Fibroblast of the aortic adventitia (primary cell): ENCODE results near the gene RIT1. TPM values are rescaled to one million over a fixed set of nuclear protein-coding genes. Genes with fewer than 3 reads are reported as not detected.

Experiments
- DNase-seq: peaks from one replicate; pipeline ENCODE4 v3.0.0-alpha.2; 2010; ENCODE audit warnings: low read depth
- H3K4me3 ChIP-seq: 2 replicates; pipeline ENCODE4 v1.5.1; 2011; ENCODE audit warnings: low read depth, mild to moderate bottlenecking, control low read depth, low read length, moderate library complexity
- total RNA-seq: library from RNA; depleted of rRNA; stranded (reverse); fragments of >200 nt; gene quantifications from 2 replicates; pipeline ENCODE4 v1.2.3, GENCODE V29; 2012; ENCODE audit warnings: low replicate concordance
- TF ChIP-seq, protein P1 (sequence below): IDR thresholded peaks from 2 replicates; pipeline ENCODE4 v1.5.1; 2011; ENCODE audit warnings: mild to moderate bottlenecking, low read length, control low read depth, inconsistent platforms; ENCODE audit not compliant: insufficient read depth

RIT1 gene
- total RNA-seq, 1 donor: 33.7 TPM

DNA sequence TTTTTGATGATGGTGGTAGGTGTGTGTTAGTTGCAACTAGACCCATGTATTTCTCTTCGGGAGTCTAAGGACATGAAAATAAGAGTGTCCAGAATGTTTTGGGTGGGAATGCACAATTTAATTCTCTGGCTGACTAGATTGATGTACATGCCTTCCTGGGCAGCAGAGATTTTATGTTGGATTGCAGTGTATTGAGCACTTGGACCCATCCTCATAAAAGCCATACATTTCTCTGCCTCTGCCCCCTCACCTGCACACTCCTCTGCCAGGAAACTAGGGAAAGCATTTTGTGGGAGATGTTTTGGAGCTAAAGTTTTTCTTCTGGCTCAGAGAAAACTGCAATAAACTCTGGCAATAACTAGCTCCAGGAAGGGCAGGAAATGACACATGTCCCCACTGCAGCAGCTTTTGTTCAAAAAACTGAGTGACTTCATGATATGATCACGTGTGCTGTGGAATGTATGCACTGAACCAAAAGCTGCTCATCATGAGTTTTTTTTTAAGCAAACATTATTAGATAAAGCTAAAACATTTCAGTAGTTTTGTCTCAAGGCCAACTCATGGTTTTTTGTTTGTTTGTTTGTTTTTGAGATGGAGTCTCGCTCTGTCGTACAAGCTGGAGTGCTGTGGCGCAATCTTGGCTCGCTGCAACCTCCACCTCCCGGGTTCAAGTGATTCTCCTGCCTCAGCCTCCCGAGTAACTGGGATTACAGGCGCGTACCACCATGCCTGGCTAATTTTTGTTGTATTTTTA is 17.6 kb downstream of the RIT1 start:
- TF ChIP-seq, protein P1, sequence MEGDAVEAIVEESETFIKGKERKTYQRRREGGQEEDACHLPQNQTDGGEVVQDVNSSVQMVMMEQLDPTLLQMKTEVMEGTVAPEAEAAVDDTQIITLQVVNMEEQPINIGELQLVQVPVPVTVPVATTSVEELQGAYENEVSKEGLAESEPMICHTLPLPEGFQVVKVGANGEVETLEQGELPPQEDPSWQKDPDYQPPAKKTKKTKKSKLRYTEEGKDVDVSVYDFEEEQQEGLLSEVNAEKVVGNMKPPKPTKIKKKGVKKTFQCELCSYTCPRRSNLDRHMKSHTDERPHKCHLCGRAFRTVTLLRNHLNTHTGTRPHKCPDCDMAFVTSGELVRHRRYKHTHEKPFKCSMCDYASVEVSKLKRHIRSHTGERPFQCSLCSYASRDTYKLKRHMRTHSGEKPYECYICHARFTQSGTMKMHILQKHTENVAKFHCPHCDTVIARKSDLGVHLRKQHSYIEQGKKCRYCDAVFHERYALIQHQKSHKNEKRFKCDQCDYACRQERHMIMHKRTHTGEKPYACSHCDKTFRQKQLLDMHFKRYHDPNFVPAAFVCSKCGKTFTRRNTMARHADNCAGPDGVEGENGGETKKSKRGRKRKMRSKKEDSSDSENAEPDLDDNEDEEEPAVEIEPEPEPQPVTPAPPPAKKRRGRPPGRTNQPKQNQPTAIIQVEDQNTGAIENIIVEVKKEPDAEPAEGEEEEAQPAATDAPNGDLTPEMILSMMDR: no peak
- no peak overlapping the region for H3K4me3 ChIP-seq
- peak; percentile 83 for DNase-seq

DNA sequence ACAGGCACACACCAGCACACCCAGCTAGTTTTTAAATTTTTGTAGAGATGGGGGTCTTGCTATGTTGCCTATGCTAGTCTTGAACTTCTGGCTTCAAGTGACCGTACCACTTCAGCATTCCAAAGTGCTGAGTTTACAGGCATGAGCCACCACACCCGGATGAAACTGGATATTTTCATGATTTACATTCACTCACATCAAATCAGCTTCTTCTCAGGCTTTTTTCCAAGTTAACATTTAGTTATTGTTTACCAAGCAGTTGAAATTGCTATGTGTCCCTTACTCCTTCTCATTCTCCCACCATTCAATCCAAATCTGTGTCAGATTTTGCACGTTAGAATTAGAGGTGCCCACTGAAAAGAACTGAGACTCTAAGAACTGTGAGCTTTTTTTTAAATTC is 18.4 kb downstream of the RIT1 start:
- H3K4me3 ChIP-seq: no peak overlapping the region
- TF ChIP-seq, protein P1: no peak
- DNase-seq: peak; percentile 84

DNA sequence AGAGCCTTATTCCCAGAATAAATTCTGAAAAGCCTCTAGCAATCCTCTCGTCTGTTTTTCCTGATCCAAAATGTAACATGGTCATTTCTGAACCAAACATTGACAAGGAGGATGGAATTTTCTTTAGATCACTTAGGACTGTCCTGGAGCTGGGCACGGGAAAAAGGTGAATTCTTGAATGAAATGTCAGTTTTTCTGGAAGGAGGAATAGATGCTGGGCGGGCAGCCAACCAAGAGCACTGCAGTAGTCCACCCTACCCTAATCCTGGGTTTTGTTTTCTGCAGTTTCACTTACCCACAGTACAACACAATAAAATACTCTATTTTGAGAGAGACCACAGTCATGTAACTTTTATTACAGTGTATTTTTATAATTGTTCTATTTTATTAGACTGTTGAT is 20.9 kb downstream of the RIT1 start:
- H3K4me3 ChIP-seq: no peak overlapping the region

DNA sequence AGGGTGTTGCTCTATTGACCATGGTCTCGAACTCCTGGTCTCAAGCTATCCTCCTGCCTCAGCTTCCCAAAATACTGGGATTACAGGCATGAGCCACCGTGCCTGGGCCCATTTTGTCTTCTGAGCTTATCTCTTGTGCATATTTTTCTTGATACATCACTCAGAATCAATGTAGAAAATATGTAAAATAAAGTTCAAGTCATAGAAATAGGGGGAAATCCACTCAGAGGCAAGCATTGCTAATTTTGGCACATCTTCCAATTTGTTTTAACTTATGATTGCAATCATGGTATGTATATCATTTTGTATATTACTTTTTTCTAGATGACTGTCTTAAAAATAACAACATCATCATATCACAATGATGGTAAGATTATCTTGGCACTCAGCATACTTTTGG is 21.6 kb downstream of the RIT1 start:
- peak; percentile 74 for DNase-seq
- H3K4me3 ChIP-seq: no peak overlapping the region
- TF ChIP-seq, protein P1: no peak

More for the DNA sequence above, 20.9 kb downstream of the RIT1 start:
- TF ChIP-seq, protein P1: no peak
- DNase-seq: peak; percentile 37

DNA sequence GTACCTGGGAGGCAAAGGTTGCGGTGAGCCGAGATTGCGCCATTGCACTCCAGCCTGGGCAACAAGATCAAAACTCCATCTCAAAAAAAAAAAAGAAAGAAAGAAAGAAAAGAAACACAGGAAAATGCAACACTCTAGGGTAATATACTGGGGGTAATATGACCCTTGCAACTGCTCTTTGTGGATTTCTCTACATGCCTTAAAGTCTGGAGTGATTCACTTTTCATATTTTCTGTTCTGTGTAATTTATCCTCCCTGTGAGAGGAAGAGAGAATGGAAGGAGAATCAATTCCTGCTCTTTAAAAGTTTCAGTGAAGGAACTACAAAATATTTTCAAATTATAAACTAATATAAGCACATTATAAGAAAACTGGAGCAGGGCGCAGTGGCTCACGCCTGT is 22.7 kb downstream of the RIT1 start:
- no peak for DNase-seq
- TF ChIP-seq, protein P1: no peak
- H3K4me3 ChIP-seq: no peak overlapping the region

DNA sequence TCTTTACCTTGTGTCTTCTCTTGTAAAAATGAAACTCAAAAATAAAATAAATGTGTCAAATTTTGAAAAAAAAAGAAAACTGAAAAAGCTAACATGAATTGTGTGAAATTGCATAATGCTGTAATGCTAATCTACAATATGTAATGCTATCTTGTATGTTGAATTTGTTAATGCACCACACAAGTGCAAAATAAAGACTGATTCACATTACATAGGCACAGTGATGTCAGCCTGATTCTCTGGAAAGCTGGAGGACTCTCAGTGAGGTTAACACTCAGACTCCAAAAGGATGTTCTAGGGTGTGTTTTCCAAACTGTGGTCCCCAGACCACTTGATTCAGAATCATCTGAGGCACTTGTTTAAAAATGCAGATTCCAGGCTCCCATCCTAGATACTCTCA is 26.2 kb downstream of the RIT1 start:
- TF ChIP-seq, protein P1: no peak
- peak; percentile 21 for DNase-seq
- H3K4me3 ChIP-seq: no peak overlapping the region
